SK-N-MC (cell line): ENCODE data around the gene KCNJ5.

Experiments
- EZH2 ChIP-seq: fragments of 200-600 bp; sonication (generic); IDR thresholded peaks from one replicate; pipeline ENCODE4 v1.6.1; 2017; ENCODE audit warnings: antibody characterized with exemption
- FOXP2 ChIP-seq: optimal IDR thresholded peaks from 2 replicates; pipeline ENCODE3; 2011; ENCODE audit warnings: mild to moderate bottlenecking, moderate library complexity; ENCODE audit not compliant: insufficient read depth; ENCODE audit errors: extremely low read length, control extremely low read depth
- POLR2AphosphoS5 ChIP-seq: IDR thresholded peaks from 2 replicates; pipeline ENCODE4 v1.6.1; 2012; ENCODE audit warnings: mild to moderate bottlenecking, low read depth, low read length, borderline replicate concordance

DNA sequence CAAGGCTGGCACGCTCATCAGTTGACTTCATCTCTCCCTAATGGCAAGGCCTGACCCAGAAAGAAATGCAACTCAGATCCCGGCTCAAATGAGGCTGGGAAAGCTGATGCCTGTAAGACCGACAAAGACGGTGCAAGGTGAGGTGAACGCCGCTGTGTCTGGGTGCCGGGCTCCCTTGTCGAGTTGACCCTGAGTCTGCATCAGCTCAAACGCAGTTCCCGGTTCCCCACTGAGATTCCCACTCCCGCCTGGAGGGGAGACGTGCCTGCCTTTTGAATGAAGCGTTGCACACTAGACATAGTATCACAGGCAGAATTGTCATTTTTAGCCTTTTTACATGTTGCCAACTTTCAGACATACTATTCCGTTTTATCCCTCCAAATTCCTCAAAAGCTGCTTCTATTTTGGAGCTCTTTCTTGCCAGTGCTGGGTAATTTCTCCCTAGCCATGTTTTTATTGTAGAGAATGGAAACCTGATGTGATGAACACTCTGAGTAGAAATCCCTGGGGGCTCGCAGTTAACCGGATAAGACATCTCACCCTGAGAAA lies 52.3 kb downstream of the KCNJ5 start:
- TF ChIP-seq POLR2AphosphoS5, result no peak
- TF ChIP-seq EZH2, result no peak
- TF ChIP-seq FOXP2, result no peak
